SK-N-SH (cell line): Measurements from ENCODE around the gene ZNF768. TPM values are rescaled to one million over a fixed set of nuclear protein-coding genes. Genes with fewer than 3 reads are reported as not detected.

Source experiments
- CTCF ChIA-PET: fragments of 300-600, 350-600 bp; formaldehyde crosslinking; extraction: SDS; loops from one replicate; lab custom pipeline; 2021; lab: Yijun Ruan, JAX
- POLR2A ChIA-PET: fragments of 350-600 bp; sonication (Branson Sonifier 250); formaldehyde crosslinking; extraction: SDS; loops from one replicate; lab custom pipeline; 2020; ENCODE audit warnings: antibody characterized with exemption, inconsistent platforms; lab: Yijun Ruan, JAX
- DNase-seq: peaks from one replicate; pipeline ENCODE4 v3.0.0; 2012
- H2AFZ ChIP-seq: fragments of 200-600 bp; sonication (generic); 2 replicates; pipeline ENCODE4 v1.8.1; 2016; ENCODE audit warnings: antibody characterized with exemption, mild to moderate bottlenecking, low read depth
- H3F3A ChIP-seq: fragments of 200-600 bp; sonication (generic); replicated peaks from 2 replicates; pipeline ENCODE3; 2016; ENCODE audit warnings: antibody characterized with exemption, mild to moderate bottlenecking; ENCODE audit not compliant: insufficient read depth
- H3K27ac ChIP-seq, 2 experiments: fragments of 200-500 bp in 1 of 2; fragments of 200-600 bp in 1 of 2; sonication (Bioruptor generic) in 1 of 2; sonication (generic), shearing (Covaris generic) in 1 of 2; 2 replicates each; pipeline versions ENCODE4 v1.5.1 to v1.6.1; 2014 to 2016; ENCODE audit warnings: low read depth in 2 of 2, inconsistent platforms in 1 of 2, low read length in 1 of 2, mild to moderate bottlenecking in 1 of 2, mixed read lengths in 1 of 2
- H3K27me3 ChIP-seq: fragments of 200-600 bp; sonication (generic), shearing (Covaris generic); 2 replicates; pipeline ENCODE4 v1.6.1; 2016; ENCODE audit warnings: mixed run types; ENCODE audit not compliant: insufficient read depth
- H3K36me3 ChIP-seq, 2 experiments: fragments of 200-500 bp in 1 of 2; fragments of 200-600 bp in 1 of 2; sonication (Bioruptor generic) in 1 of 2; sonication (generic) in 1 of 2; replicated peaks in 1 of 2; 2 replicates each; pipeline versions ENCODE3 to v1.5.1; 2014 to 2016; ENCODE audit warnings: low read length in 1 of 2, mild to moderate bottlenecking in 1 of 2; ENCODE audit not compliant: insufficient read depth in 2 of 2, control insufficient read depth in 1 of 2
- H3K4me1 ChIP-seq, 2 experiments: fragments of 200-500 bp in 1 of 2; fragments of 200-600 bp in 1 of 2; sonication (Bioruptor generic) in 1 of 2; sonication (generic), shearing (Covaris generic) in 1 of 2; 2 replicates each; pipeline versions ENCODE4 v1.5.1 to v1.6.1; 2014 to 2016; ENCODE audit warnings: low read depth in 1 of 2, low read length in 1 of 2, mixed run types in 1 of 2; ENCODE audit not compliant: insufficient read depth in 2 of 2, control insufficient read depth in 1 of 2
- H3K4me2 ChIP-seq: fragments of 200-600 bp; sonication (generic), shearing (Covaris generic); 2 replicates; pipeline ENCODE4 v1.6.1; 2017; ENCODE audit warnings: mixed run types
- H3K4me3 ChIP-seq, 2 experiments: fragments of 200-500 bp in 1 of 2; fragments of 200-600 bp in 1 of 2; sonication (Bioruptor generic) in 1 of 2; sonication (generic), shearing (Covaris generic) in 1 of 2; 2 replicates each; pipeline versions ENCODE4 v1.5.1 to v1.8.1; 2014 to 2016; ENCODE audit warnings: low read depth in 2 of 2, inconsistent platforms in 1 of 2, low read length in 1 of 2, mild to moderate bottlenecking in 1 of 2, mixed read lengths in 1 of 2, moderate library complexity in 1 of 2
- H3K79me2 ChIP-seq: fragments of 200-600 bp; sonication (generic); 2 replicates; pipeline ENCODE4 v1.8.1; 2017; ENCODE audit warnings: mild to moderate bottlenecking; ENCODE audit not compliant: insufficient read depth
- H3K9ac ChIP-seq: fragments of 200-600 bp; sonication (generic); 2 replicates; pipeline ENCODE4 v1.6.1; 2017; ENCODE audit warnings: mixed run types
- H3K9me2 ChIP-seq: fragments of 200-600 bp; sonication (generic); 2 replicates; pipeline ENCODE4 v1.6.1; 2017; ENCODE audit warnings: mixed run types
- H3K9me3 ChIP-seq: fragments of 200-600 bp; sonication (generic); 2 replicates; pipeline ENCODE4 v1.6.1; 2017; ENCODE audit warnings: mixed run types, mild to moderate bottlenecking, moderate library complexity
- H4K20me1 ChIP-seq: fragments of 200-600 bp; sonication (generic); 2 replicates; pipeline ENCODE4 v1.6.1; 2017; ENCODE audit warnings: mild to moderate bottlenecking, mixed run types; ENCODE audit not compliant: insufficient read depth
- EP300 ChIP-seq, 2 experiments: IDR thresholded peaks; 2 replicates each; pipeline versions ENCODE4 v1.4.0 to v1.6.1; 2012; ENCODE audit warnings: borderline replicate concordance in 1 of 2, low read depth in 1 of 2, low read length in 1 of 2
- EZH2phosphoT487 ChIP-seq: fragments of 200-600 bp; sonication (generic); IDR thresholded peaks from 2 replicates; pipeline ENCODE4 v1.6.1; 2017; ENCODE audit warnings: low read depth, mixed run types, mild to moderate bottlenecking, antibody characterized with exemption, moderate library complexity, borderline replicate concordance
- FOXJ3 ChIP-seq: sonication (generic); formaldehyde crosslinking; IDR thresholded peaks from 2 replicates; pipeline ENCODE4 v1.5.1; 2020; ENCODE audit warnings: mild to moderate bottlenecking, missing genetic modification reagents
- GABPA ChIP-seq: IDR thresholded peaks from 2 replicates; pipeline ENCODE4 v1.4.0; 2012; ENCODE audit warnings: low read depth, mild to moderate bottlenecking
- GATA2 ChIP-seq: sonication (generic); formaldehyde crosslinking; IDR thresholded peaks from 2 replicates; pipeline ENCODE4 v1.5.0; 2020; ENCODE audit warnings: mild to moderate bottlenecking, missing genetic modification reagents
- MEF2A ChIP-seq: IDR thresholded peaks from 2 replicates; pipeline ENCODE4 v1.4.0; 2012; ENCODE audit warnings: low read depth, borderline replicate concordance
- MXI1 ChIP-seq: IDR thresholded peaks from 2 replicates; pipeline ENCODE4 v1.6.1; 2012; ENCODE audit warnings: mild to moderate bottlenecking, low read depth, low read length, improper control_type of control experiment
- NRF1 ChIP-seq: IDR thresholded peaks from 2 replicates; pipeline ENCODE4 v1.6.1; 2012; ENCODE audit warnings: low read depth, mild to moderate bottlenecking, low read length
- RCOR1 ChIP-seq: fragments of 150-350 bp; IDR thresholded peaks from 2 replicates; pipeline ENCODE4 v1.6.1; 2017; ENCODE audit warnings: antibody characterized with exemption, low read length
- SMC3 ChIP-seq: IDR thresholded peaks from 2 replicates; pipeline ENCODE4 v1.6.1; 2012; ENCODE audit warnings: low read depth, low read length, improper control_type of control experiment
- YY1 ChIP-seq: IDR thresholded peaks from 2 replicates; pipeline ENCODE4 v1.4.0; 2012; ENCODE audit warnings: low read depth, mild to moderate bottlenecking
- WGBS: methylation state at CpG from one replicate; pipeline ENCODE4 v1.1.6; 2017; ENCODE audit warnings: low lambda C conversion rate; 5-methylcytosine and 5-hydroxymethylcytosine counted together
- polyA plus RNA-seq, 3 experiments: library from polyadenylated mRNA; depleted of rRNA; stranded (reverse); fragments of >200 nt; gene quantifications; 2 replicates each; pipeline ENCODE4 v1.2.3, GENCODE V29; 2012
- TF ChIP-seq, protein P1 (sequence below): fragments of 150-350 bp; IDR thresholded peaks from 2 replicates; pipeline ENCODE4 v1.6.1; 2017; ENCODE audit warnings: antibody characterized with exemption, low read length, low read depth, borderline replicate concordance
- TF ChIP-seq, protein P2 (sequence below): IDR thresholded peaks from 2 replicates; pipeline ENCODE4 v1.6.1; 2012; ENCODE audit warnings: mild to moderate bottlenecking, low read depth, low read length, moderate library complexity
- TF ChIP-seq, protein P3 (sequence below): IDR thresholded peaks from 2 replicates; pipeline ENCODE4 v1.4.0; 2012; ENCODE audit warnings: low read depth
- TF ChIP-seq, protein P4 (sequence below): IDR thresholded peaks from 2 replicates; pipeline ENCODE4 v1.4.0; 2012; ENCODE audit warnings: low read depth, borderline replicate concordance
- TF ChIP-seq, protein P5 (sequence below): fragments of 200-600 bp; sonication (generic); IDR thresholded peaks from 2 replicates; pipeline ENCODE4 v1.6.1; 2017; ENCODE audit warnings: antibody characterized with exemption, mild to moderate bottlenecking, moderate library complexity
- TF ChIP-seq, protein P6 (sequence below): fragments of 150-350 bp; IDR thresholded peaks from 2 replicates; pipeline ENCODE4 v1.6.1; 2016; ENCODE audit warnings: mild to moderate bottlenecking, low read depth, low read length
- TF ChIP-seq, protein P7 (sequence below): IDR thresholded peaks from 2 replicates; pipeline ENCODE4; 2012

ZNF768 gene
- polyA plus RNA-seq, 1 of the 3 experiments (the other 2 are of a cell fraction) = 26.0 TPM

DNA sequence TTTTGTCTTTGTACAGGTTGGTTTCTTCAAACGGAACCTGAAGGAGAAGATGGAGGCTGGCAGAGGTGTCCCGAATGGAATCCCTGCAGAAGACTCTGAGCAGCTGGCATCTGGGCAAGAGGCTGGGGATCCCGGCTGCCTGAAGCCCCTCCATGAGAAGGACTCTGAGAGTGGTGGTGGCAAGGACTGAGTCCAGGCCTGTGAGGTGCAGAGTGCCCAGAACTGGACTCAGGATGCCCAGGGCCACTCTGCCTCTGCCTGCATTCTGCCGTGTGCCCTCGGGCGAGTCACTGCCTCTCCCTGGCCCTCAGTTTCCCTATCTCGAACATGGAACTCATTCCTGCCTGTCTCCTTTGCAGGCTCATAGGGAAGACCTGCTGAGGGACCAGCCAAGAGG lies 4.9 kb downstream of the ZNF768 start:
- no peak overlapping the region for H3K4me2 ChIP-seq
- DNase-seq = no peak
- H2AFZ ChIP-seq = no peak overlapping the region
- no peaks in the 10 kb centered on the region for H3K27me3 ChIP-seq
- no peaks in the 10 kb centered on the region for H3K79me2 ChIP-seq
- ChIA-PET POLR2A (no interaction called here), CTCF (no interaction called here)
- no peaks in the 10 kb centered on the region for H4K20me1 ChIP-seq
- no peak overlapping the region for H3K4me3 ChIP-seq
- 89% methylated on average over 7 of the region's 7 CpGs for WGBS
- TF ChIP-seq MXI1 (no peak), NRF1 (no peak), SMC3 (no peak), YY1 (no peak), FOXJ3 (no peak), MEF2A (no peak), GATA2 (no peak), RCOR1 (no peak), GABPA (no peak), EZH2phosphoT487 (no peak), EP300 (IDR thresholded peaks at IDR 0.05; ENCODE audit: borderline replicate concordance in 1 of 2, low read depth in 1 of 2, low read length in 1 of 2) (no peak)
- TF ChIP-seq, protein P1, sequence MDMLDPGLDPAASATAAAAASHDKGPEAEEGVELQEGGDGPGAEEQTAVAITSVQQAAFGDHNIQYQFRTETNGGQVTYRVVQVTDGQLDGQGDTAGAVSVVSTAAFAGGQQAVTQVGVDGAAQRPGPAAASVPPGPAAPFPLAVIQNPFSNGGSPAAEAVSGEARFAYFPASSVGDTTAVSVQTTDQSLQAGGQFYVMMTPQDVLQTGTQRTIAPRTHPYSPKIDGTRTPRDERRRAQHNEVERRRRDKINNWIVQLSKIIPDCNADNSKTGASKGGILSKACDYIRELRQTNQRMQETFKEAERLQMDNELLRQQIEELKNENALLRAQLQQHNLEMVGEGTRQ = no peak
- TF ChIP-seq, protein P2, sequence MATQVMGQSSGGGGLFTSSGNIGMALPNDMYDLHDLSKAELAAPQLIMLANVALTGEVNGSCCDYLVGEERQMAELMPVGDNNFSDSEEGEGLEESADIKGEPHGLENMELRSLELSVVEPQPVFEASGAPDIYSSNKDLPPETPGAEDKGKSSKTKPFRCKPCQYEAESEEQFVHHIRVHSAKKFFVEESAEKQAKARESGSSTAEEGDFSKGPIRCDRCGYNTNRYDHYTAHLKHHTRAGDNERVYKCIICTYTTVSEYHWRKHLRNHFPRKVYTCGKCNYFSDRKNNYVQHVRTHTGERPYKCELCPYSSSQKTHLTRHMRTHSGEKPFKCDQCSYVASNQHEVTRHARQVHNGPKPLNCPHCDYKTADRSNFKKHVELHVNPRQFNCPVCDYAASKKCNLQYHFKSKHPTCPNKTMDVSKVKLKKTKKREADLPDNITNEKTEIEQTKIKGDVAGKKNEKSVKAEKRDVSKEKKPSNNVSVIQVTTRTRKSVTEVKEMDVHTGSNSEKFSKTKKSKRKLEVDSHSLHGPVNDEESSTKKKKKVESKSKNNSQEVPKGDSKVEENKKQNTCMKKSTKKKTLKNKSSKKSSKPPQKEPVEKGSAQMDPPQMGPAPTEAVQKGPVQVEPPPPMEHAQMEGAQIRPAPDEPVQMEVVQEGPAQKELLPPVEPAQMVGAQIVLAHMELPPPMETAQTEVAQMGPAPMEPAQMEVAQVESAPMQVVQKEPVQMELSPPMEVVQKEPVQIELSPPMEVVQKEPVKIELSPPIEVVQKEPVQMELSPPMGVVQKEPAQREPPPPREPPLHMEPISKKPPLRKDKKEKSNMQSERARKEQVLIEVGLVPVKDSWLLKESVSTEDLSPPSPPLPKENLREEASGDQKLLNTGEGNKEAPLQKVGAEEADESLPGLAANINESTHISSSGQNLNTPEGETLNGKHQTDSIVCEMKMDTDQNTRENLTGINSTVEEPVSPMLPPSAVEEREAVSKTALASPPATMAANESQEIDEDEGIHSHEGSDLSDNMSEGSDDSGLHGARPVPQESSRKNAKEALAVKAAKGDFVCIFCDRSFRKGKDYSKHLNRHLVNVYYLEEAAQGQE = no peak
- TF ChIP-seq, protein P3, sequence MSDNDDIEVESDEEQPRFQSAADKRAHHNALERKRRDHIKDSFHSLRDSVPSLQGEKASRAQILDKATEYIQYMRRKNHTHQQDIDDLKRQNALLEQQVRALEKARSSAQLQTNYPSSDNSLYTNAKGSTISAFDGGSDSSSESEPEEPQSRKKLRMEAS = no peak
- TF ChIP-seq, protein P4, sequence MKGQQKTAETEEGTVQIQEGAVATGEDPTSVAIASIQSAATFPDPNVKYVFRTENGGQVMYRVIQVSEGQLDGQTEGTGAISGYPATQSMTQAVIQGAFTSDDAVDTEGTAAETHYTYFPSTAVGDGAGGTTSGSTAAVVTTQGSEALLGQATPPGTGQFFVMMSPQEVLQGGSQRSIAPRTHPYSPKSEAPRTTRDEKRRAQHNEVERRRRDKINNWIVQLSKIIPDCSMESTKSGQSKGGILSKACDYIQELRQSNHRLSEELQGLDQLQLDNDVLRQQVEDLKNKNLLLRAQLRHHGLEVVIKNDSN = no peak
- TF ChIP-seq, protein P5, sequence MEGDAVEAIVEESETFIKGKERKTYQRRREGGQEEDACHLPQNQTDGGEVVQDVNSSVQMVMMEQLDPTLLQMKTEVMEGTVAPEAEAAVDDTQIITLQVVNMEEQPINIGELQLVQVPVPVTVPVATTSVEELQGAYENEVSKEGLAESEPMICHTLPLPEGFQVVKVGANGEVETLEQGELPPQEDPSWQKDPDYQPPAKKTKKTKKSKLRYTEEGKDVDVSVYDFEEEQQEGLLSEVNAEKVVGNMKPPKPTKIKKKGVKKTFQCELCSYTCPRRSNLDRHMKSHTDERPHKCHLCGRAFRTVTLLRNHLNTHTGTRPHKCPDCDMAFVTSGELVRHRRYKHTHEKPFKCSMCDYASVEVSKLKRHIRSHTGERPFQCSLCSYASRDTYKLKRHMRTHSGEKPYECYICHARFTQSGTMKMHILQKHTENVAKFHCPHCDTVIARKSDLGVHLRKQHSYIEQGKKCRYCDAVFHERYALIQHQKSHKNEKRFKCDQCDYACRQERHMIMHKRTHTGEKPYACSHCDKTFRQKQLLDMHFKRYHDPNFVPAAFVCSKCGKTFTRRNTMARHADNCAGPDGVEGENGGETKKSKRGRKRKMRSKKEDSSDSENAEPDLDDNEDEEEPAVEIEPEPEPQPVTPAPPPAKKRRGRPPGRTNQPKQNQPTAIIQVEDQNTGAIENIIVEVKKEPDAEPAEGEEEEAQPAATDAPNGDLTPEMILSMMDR = no peak
- TF ChIP-seq, protein P6, sequence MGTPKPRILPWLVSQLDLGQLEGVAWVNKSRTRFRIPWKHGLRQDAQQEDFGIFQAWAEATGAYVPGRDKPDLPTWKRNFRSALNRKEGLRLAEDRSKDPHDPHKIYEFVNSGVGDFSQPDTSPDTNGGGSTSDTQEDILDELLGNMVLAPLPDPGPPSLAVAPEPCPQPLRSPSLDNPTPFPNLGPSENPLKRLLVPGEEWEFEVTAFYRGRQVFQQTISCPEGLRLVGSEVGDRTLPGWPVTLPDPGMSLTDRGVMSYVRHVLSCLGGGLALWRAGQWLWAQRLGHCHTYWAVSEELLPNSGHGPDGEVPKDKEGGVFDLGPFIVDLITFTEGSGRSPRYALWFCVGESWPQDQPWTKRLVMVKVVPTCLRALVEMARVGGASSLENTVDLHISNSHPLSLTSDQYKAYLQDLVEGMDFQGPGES = no peak
- TF ChIP-seq, protein P7, sequence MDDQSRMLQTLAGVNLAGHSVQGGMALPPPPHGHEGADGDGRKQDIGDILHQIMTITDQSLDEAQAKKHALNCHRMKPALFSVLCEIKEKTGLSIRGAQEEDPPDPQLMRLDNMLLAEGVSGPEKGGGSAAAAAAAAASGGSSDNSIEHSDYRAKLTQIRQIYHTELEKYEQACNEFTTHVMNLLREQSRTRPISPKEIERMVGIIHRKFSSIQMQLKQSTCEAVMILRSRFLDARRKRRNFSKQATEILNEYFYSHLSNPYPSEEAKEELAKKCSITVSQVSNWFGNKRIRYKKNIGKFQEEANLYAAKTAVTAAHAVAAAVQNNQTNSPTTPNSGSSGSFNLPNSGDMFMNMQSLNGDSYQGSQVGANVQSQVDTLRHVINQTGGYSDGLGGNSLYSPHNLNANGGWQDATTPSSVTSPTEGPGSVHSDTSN = no peak
- TF ChIP-seq, all 33 proteins: peak for 0
- Histone ChIP-seq H3K4me1 (peaks cover 0 to 4% of the 10 kb centered on the region in 2 experiments; a peak in 1 of 4 replicates), H3K36me3 (peaks cover 0 to 6% of the 10 kb centered on the region in 2 experiments), H3K9ac (no peak overlapping the region), H3K9me3 (no peaks in the 10 kb centered on the region), H3F3A (no peaks in the 10 kb centered on the region), H3K27ac (no peak overlapping the region), H3K9me2 (no peaks in the 10 kb centered on the region)
